Adrenal gland (tissue), 5 donors: ENCODE data around the gene AVPR1B.

Experiments used
- POLR2A ChIP-seq, 2 donors: fragments of 450-650 bp; IDR thresholded peaks; one replicate each; pipeline ENCODE4 v1.6.1; 2017; ENCODE audit warnings: antibody characterized with exemption in 2 of 2, mild to moderate bottlenecking in 2 of 2, moderate library complexity in 1 of 2
- TF ChIP-seq, protein P1 (sequence below), 6 experiments: fragments of 450-650 bp in 4 of 6; fragments of 200-600 bp in 2 of 6; sonication (generic) in 1 of 6; IDR thresholded peaks; 1 replicate in 5 of 6; 2 replicates in 1 of 6; pipeline versions ENCODE4 v1.5.1 to v1.8.0; 2016 to 2021; ENCODE audit warnings: antibody characterized with exemption in 6 of 6, mild to moderate bottlenecking in 2 of 6, moderate library complexity in 1 of 6
- donor health status: DM: no; HTN: no; CAD: no.

DNA sequence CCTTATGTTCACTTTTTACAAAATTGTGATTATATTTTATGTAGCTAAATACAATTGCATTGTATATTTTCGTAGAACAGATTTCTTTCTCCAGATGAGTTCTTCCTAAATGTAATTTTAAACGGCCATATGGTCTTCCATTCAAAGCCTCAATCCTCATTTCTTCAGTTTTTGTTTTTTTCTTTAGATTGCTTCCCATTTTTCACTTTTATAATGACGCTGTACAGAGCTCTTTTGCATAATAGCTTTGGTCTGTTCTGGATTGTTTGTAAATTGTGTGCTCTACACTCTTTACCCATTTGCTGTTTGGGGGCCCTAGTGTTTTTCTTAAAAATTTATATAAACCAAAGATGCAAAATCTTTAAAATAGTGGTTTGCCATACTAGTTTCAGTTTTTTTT is 27.8 kb downstream of the AVPR1B start:
- TF ChIP-seq, protein P1, sequence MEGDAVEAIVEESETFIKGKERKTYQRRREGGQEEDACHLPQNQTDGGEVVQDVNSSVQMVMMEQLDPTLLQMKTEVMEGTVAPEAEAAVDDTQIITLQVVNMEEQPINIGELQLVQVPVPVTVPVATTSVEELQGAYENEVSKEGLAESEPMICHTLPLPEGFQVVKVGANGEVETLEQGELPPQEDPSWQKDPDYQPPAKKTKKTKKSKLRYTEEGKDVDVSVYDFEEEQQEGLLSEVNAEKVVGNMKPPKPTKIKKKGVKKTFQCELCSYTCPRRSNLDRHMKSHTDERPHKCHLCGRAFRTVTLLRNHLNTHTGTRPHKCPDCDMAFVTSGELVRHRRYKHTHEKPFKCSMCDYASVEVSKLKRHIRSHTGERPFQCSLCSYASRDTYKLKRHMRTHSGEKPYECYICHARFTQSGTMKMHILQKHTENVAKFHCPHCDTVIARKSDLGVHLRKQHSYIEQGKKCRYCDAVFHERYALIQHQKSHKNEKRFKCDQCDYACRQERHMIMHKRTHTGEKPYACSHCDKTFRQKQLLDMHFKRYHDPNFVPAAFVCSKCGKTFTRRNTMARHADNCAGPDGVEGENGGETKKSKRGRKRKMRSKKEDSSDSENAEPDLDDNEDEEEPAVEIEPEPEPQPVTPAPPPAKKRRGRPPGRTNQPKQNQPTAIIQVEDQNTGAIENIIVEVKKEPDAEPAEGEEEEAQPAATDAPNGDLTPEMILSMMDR (IDR thresholded peaks at IDR 0.05): no peak
- TF ChIP-seq POLR2A (IDR thresholded peaks at IDR 0.05): no peak
